NCI-H1105 treated with DMSO at 0.1 percent for 48 hours (cell line): ENCODE measurements around the gene AHDC1.
A peak's percentile ranks its signal among the peaks of the same experiment; 100 is the strongest.

Experiments used
- DNase-seq: peaks from one replicate; lab custom pipeline; 2025; lab: John Stamatoyannopoulos, UW

The AHDC1 gene

DNA sequence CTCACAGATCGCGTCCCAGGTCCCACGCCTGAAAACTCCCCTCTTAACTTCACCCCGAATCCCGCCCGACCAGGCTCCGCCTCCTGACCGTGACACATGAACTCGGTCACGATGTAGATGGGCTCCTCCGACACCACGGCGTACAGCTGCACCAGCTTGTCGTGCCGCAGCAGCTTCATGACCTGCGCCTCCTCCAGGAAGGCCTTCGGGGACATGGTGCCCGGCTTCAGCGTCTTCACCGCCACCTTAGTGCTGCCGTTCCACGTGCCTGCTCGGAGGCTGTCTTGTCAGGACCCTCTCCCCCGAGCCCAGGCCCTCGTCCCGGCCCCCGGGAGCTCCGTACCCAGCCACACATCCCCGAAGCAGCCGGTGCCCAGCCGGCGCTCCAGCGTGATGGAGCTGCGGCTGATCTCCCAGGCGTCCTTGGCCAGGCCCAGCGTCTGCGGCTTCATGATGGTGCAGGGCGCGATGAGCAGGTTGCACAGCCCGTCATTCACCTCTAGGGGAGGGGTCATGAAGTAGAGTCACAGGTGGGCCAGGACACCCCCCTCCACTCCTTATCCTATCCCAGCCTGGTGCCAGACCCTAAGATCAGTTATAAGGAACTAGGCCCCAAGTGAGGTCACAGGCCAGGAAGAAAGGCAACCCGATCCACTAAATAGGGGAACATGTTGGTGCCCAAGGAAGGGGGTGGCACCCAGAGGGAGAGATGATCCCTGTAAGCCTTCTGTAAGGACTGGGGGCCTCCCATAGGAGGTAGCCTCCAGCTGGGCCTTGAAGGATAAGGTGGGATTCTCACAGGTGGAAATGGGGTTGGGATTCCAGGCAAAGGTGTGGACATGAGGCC, 11.6 kb upstream of the AHDC1 start:
- DNase-seq, result no peak

DNA sequence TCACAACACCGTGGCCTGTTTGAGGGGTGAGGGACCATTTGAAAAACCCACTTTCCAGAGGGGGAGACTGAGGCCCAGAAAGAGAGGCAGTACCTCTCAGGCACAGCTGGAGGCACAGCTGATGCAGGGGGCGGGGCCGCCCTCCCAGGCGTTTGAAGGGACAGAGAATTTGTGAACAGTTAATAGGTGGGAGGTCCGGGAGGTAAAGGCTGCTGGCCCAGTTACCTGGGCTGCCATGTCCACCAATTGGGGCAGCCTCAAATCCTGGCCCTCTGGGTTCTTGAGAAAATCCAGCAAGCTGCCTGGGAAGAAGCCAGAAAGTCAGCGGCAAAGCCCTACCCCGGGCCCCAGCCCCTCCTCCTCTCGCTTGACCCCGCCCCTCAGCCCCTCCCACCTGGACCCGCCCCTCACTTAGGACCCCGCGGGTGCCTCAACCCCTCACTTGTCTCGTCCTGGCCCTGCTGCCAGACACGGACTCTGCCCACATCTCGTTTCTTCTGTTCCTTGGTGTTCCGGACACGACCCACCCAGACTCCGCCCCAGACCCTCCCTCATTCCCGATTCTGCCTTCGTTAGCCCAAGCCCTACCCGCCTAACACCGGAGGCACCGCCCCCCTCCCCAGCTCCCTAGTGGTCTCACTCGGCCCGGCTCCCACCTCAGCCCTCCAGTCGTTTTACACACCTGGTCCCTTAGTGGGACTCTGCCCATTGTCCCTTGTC, 10.8 kb upstream of the AHDC1 start:
- DNase-seq, result no peak

DNA sequence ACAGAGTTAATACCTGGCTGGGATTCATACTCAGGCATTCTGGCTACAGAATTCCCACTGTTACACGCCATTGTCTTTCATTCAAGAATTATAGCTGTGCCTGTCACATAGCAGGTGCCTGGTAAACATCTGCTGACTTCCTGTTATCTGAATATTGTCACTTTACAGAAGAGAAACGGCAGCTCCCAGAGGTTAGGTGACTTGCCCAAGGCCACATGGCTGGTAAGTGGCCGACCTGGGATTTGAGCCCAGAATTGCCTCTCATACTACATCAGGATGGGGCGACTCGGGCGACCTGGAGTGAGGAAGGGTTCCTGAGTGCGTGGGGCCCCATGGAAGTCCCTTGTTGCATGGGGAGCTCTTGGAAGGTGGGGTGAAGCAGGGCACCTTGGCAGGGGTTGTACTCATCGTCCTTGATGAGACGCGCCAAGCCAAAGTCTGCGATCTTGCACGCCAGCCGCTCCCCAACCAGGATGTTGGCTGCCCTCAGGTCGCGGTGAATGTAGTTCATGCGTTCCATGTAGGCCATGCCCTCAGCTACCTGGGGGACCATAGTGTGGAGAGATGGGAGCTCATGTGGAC, 10.2 kb upstream of the AHDC1 start:
- DNase-seq, result no peak

DNA sequence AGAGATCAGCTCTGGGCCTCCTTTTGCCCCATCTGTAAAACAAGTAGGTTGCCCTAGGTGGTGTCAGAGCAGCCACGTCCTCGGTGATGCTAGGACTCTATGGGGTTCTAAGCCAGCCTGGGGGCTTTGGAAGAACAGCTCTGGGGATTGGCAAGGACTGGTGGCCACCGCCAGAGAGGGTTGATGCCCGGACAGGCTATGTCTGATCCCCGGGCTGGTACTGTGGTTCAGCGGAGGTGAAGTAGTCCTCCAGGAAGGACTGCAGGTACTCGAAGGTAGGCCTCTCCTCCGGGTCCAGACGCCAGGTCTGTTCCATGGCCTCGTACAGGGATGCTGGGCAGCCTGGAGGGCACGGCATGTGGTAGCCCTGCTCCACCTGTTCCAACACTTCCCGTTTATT, 8.8 kb upstream of the AHDC1 start:
- DNase-seq, result no peak

DNA sequence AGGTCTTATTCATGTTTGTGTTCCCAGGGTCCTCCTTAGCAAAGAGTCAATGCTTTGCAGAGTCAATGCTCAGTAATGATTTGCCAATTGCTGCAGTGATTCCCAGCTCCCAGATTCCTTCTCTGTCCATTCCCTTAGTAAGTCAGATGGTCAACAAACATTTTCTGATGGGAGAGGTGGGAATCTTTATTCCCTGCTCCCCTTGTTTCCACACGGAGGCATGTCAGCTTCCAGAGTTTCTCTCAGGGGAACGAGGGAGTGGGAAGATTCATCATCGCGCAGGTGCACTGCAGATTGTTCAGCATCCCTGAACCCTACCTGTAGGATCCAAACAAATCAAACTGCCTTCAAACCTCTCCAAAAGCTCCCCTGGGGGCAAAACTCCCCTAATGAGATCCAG, 7.5 kb upstream of the AHDC1 start:
- DNase-seq, result no peak

DNA sequence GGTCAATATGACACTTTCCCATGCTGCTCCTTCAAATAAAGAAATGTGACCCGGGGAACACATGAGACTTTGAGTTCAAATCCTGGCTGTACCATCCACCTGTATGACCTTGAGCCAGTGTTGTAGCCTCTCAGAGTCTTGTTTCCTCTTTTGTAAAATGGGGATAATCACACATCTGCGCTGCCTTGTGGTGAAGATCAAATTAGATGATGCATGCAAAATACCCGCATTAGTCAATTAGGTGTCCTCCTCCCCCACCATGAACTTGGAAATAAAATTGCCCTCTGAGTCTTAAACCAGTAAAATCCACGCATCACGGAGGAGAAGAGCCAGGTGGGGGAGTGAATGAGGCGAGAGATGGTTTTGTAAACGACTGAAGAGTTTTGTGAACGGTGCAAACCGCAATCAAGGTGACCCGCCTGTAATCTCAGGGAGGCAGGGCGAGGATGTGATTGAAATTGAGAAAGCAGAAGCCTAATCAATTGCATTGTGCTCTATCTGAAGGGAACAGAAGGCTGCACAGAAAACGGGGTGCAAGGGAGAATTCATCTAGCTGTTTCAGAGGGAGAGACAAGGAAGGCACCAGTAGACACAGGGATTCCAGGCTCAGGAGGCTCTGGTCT, 5.8 kb upstream of the AHDC1 start:
- no peak for DNase-seq

DNA sequence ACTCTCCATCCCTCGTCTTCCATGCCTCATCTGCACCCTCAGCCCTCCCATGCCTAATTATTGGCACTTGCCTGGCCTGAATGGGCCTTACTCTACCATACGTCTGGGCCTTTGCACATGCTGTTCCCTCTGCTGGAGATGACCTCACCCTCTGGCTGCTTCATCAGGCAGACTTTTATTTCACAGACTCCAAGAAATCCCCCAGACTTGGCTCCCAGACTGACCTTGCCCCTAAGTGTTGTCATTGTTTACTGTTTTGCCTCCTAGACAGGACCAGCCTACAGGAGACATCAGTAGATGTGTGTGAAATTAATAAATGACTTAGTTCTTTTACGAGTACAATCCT, 5.2 kb upstream of the AHDC1 start:
- DNase-seq, result no peak

DNA sequence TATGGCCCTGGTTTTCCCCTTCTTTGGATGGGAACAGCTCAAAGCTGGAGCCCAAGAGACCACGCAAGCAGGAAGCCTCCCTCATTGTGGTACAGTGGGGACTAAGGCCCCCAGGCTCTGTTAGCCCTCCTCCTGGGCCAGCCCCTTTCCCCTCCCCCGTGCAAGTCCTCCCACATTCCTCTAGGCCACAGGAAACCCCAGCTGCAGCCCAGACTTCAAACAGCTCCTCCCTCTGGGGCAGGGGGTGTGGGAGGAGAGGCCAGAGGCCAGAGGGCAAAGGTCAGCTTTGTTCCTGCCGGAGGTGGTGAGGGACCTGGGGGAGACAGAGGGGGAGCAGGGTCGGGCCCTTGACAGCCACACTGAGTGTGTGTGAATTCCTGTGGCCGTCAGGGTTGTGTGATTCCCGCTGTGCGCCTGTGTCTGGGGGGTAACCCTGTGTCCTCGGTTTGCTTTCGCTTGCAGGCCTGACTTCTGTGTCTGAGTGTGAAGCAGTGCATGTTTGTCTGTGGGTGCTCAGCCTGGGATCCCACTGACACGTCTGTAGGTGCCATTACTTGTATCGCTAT, 3.4 kb upstream of the AHDC1 start:
- no peak for DNase-seq

DNA sequence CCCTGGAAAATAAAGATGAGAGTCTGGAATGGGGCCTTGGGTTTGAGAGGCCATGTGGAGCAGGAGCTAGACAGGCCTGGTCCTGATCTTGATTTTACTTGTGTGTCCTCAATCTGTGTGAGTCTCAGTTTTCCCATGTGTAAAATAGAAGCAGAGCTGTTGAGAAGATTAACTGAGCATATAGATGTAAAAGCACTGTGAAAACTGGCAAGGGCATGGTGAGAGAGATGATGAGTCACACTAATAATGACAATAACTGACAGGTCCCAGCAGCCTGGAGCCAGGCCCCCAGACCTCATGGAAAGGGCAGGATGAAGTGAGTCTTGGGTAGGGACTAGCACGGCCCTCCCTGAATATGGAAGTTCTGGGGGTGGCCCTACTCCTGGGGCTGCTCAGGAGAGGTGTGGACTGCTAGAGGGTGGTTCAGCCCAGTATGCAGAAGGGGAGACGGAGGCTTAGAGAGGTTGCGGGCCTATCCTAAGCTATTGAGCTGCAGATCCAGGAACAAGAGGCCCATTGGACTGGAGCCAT, 2.8 kb upstream of the AHDC1 start:
- no peak for DNase-seq

DNA sequence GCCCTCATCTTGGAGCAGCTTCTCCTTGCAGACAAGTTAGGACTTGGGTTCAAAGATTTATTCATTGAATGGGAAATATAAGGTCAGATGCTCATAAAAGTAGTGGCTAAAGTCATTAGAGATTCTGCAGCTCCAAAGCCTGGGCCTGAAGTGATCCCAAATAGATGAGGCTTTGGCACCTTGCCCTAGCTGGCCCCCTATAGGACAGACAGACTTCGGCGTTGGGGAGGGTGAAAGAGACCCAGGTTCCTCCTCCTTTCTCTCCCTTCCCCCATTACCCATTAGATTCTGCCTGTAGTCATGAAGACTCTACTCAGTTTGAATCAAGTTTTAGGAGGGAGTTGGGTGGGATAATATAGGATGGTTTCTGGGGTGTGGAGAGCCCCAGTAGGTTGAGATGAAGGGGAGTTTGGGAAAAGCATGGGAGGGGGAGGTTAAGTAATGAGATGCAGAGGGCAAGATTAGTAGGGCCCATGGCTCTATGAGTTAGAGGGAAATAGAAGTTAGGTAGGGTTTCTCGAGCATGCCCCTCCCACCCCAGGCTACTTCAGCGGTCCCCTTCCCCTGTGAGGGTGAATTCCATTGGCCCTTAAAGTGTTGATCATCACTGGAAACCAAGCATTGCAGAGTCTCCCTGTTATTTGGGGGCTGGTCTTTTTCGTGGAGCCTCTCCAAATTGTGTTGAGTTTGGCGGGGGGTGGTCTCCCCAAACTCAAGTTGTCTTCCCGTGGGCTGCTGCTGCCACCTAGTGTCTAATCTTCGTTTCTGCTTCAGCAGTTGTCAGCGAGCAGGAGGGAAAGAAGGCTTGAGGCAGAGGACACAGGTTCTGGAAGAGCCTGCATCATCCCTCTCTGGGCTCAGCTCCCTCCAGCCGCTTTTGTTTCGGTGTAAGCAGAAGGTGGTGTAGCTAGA, 2.1 kb upstream of the AHDC1 start:
- peak; percentile 51 for DNase-seq

DNA sequence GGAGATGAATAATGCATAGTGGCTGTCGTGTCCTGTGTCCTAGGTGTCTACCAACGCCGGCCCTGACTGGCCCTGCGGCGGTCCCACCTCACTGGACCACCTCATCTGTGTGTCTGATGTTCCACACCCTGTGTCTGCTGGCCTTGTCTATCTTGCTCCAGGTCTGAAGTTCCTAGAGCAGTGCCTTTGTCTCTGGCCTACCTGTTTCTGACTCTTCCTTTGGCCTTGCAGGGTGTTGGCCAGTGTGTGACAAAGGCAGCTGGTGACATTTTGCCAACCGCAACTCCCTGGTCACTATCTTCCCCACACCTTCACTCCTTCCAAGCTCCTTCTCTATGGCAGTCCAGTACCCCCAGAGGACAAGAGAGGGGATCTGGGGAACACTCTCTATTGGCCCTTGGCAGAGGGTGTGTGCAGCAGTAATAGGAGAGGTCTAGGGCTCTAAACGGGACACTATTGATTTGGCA, 1.4 kb upstream of the AHDC1 start:
- DNase-seq, result no peak

DNA sequence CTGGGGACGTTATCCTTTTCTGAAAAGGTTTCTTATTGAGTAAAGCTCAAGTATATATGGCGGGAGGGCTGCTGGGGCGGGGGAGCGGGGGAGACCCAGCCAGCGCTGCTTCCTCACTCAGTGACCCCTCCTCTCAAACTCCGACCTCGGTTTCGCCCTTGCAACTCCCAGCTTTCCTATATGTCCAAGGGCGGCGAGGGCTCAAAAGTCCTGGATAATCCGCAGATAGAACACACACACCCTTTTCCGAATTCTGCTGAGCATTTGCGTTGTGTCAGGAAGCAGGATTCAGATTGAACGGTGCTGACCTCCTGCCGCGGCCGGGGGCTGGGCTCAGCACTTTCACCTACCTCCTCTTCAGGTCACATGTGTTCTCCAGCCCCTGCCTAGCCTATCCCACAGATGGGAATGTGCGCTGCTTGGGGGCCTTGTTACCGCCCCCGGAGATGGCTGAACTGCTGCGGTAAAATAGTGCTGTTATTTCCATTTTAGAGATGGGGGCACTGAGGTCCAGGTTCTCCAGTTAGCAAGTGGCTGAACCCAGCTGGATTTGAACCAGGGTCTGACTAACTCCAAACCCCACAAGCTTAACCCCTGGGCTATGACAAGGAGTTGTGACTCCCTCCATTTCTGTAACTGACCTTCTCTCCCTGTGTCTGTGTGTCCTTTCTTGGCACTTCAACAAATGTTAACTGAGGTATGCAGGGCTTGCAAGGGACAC, 795 bp upstream of the AHDC1 start:
- no peak for DNase-seq

DNA sequence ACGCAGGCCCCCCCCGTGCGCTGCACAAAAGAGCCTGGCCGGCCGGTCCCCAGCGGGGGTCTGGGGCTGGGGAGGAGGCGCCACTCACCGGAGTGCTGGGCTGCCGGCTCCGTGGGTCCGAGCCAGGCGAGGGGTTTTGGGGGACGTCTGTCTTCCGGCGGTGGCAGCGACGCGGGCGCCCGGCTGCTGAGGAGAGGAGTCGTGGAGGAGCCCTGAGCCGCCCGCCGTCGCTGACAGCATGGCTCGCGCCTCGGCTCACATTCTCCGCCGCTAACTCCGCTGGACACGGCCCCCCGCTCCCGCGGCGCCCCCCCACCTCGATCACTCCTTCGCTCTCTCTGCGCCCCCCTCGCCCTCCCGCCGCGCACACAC, 649 bp downstream of the AHDC1 start:
- no peak for DNase-seq

DNA sequence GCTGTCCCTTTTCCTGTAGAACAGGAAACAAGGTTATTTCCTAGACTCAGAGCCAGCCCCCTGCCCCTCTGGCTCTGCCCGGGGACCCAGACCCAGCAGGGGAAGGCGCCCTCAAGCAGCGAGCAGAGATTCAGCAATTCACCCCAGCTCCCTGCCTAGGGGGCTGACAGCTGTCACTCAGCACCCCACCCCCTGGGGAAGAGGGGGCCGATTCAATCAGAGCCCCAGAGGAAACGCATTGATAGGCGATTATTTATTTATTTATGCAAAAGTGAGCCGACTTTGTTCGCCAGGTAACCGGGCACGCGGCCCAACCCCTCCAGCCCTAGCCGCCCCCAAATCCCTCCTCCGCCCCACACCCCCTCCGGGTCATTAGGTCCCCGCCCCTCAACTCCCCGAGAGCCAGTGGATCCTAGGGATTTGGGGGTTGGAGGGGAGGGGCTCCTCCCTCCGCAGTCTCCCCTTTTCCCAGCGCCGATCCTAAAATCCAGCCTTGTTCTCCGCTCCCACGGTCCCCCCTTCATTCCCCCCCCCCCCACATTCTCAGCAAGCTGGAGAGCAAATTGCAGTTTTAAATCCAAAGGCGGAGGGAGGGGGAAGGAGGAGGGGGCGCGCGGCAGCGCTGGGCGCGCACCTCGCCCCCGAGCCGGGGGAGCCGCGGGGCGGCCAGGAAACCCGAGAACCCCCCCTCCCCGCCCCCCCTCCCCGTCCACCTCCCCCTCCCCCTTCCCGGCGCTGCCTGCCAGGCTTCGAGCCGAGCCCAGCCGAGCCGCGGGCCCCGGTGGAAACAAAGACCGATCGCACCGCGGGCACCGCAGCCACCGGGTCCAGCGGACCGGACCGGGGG, 1.3 kb downstream of the AHDC1 start:
- peak; percentile 44 for DNase-seq

DNA sequence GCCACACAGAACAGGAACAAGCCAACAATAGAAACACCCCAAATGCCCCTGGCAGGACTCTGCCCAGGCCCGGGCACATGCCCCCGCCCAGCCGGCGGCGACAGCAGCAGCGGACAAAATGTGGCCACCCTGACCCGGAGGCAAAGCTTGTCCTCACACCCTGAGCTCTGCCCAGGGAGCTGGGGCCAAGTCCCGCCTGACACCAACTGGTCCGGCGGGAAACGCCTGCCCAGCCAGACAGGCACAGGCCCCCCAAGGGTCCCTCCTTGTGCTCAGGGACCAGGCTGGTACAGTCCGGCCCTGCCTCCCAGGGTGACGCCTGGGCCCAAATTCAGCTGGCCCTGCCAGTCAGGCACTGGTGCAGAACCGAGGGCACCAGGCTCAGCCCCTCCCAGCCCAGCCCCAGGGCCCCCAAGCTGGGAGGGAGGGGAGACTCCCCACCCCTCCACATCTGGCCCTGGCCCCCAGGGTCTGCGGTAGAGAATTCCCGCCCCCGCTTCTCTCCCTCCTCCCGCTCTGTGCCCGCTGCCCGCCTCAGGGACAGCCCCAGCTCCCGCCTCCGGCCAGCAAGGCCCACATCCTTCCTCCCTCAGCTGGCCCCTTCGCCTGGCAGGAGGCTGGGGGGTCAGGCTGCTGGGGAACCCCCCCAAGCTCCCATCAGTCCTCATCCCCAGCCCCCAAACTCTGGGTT, 2.0 kb downstream of the AHDC1 start:
- DNase-seq, result no peak

DNA sequence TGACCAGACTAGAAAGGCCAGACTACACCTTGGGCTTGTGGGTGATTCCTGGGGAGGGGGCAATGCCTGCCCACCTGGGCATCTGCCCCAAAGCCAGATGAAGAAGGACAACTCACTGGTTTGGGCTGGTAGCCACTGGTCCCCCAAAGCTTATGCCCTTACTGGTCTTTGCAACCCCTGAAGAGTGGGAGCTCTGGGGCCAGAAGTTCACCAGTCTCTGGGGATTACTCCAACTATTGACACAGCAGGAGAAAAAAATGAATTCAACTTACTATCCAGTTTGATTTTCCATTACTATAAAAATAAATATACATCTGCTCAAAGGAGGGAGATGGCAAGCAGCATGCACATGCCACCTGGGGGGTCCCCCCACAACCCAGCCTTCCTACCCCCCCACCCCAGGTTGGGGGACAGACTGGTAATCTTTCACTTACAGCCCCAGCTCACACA, 2.6 kb downstream of the AHDC1 start:
- no peak for DNase-seq

DNA sequence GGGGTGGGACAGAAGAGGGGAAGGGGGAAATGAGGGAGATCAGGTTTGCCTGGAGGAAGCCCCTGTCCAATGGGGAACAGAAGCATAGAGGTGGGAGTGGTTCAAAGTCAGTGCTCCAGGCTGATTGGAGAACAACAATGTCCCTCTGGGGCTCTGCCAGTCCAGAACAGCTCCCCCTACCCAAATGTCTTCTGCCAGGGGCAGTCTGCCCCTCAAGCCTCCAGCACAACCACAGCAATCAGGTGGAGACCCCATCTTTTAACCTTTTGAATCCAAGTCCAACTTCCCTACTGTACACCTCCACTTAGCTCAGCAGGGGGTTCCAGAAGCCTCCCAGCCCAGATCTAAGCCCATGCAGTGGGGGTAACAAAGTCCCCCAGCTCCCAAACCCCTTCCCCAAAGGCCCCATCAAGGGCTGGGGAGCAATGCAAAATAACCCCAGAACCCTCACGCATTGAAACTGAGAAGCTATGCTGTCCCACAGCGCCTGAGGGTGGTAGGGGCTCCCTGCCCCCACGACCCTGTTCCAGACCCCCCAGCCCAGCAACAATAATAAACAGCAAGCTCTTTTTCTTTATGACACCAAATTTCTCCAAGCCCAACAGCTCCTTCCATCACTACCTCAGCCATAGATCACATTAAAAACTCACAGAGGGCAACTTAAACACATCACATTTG, 3.3 kb downstream of the AHDC1 start:
- no peak for DNase-seq
